Panc1 (cell line): ENCODE measurements around the gene LRRFIP2. TPM values are rescaled to one million over a fixed set of nuclear protein-coding genes. Genes with fewer than 3 reads are reported as not detected.

Experiments used
- ATAC-seq: fragments of 200-7000 bp; cut with Tn5 transposase; 2 replicates; pipeline ENCODE4 v1.9.1; 2020; ENCODE audit warnings: mild to moderate bottlenecking, moderate library complexity
- BruUV-seq: library from RNA; stranded (reverse); fragments of 400-500 nt; replicated peaks from 2 replicates; lab custom pipeline; 2021; lab: Mats Ljungman, UMichigan
- CTCF ChIA-PET: fragments of 300-600 bp; sonication (Branson Sonifier 250); formaldehyde crosslinking; loops from one replicate; lab custom pipeline; 2022; ENCODE audit warnings: antibody characterized with exemption; lab: Charles Lee
- POLR2A ChIA-PET: fragments of 300-600 bp; sonication (Branson Sonifier 250); formaldehyde crosslinking; loops from one replicate; lab custom pipeline; 2022; ENCODE audit warnings: antibody characterized with exemption; lab: Charles Lee
- DNase-seq: peaks from one replicate; pipeline ENCODE4 v3.0.0-alpha.2; 2010; ENCODE audit warnings: low read depth, low spot score
- H3K27ac ChIP-seq: 2 replicates; pipeline ENCODE4 v1.5.1; 2011; ENCODE audit warnings: mild to moderate bottlenecking, low read length, inconsistent platforms
- H3K27me3 ChIP-seq: fragments of 200-500 bp; sonication (Bioruptor generic); 2 replicates; pipeline ENCODE4 v1.6.0; 2014; ENCODE audit warnings: low read length, inconsistent platforms; ENCODE audit not compliant: control insufficient read depth, insufficient read depth
- H3K36me3 ChIP-seq: fragments of 200-500 bp; sonication (Bioruptor generic); 2 replicates; pipeline ENCODE4 v1.5.1; 2014; ENCODE audit warnings: inconsistent platforms, mild to moderate bottlenecking, low read length, moderate library complexity; ENCODE audit not compliant: control insufficient read depth, insufficient read depth
- H3K4me1 ChIP-seq: 2 replicates; pipeline ENCODE4 v1.5.1; 2011; ENCODE audit warnings: inconsistent platforms, mild to moderate bottlenecking, low read length, moderate library complexity; ENCODE audit not compliant: control insufficient read depth, insufficient read depth
- H3K4me3 ChIP-seq, 2 experiments: 2 replicates each; pipeline ENCODE4 v1.5.1; 2011 to 2012; ENCODE audit warnings: low read depth in 2 of 2, low read length in 2 of 2, mild to moderate bottlenecking in 2 of 2, inconsistent platforms in 1 of 2, moderate library complexity in 1 of 2
- H3K9me3 ChIP-seq: fragments of 200-500 bp; sonication (Bioruptor generic); 2 replicates; pipeline ENCODE4 v1.5.1; 2014; ENCODE audit warnings: low read depth, mild to moderate bottlenecking, inconsistent platforms, low read length, moderate library complexity; ENCODE audit not compliant: control insufficient read depth, insufficient read depth
- POLR2AphosphoS5 ChIP-seq: IDR thresholded peaks from 2 replicates; pipeline ENCODE4 v1.6.1; 2012; ENCODE audit warnings: mild to moderate bottlenecking, low read depth, low read length, moderate library complexity
- SIN3A ChIP-seq: IDR thresholded peaks from 2 replicates; pipeline ENCODE4 v1.6.1; 2012; ENCODE audit warnings: low read depth, mild to moderate bottlenecking, low read length, moderate library complexity, borderline replicate concordance; ENCODE audit not compliant: insufficient read depth
- TCF7L2 ChIP-seq: IDR thresholded peaks from 2 replicates; pipeline ENCODE4 v1.6.1; 2011; ENCODE audit warnings: mild to moderate bottlenecking, low read depth, low read length, inconsistent platforms
- in situ Hi-C: cut with HindIII; loops from 2 replicates; pipeline ENCODE4 v1.10.0; 2016; ENCODE audit warnings: low sequenced_read_pairs, low pct_unique_long_range_greater_than_20kb
- intact Hi-C: fragments of 100-400 bp; cut with micrococcal nuclease; formaldehyde crosslinking; loops from one replicate; pipeline ENCODE4 v1.10.0; 2022; ENCODE audit not compliant: unreplicated experiment
- total RNA-seq: library from RNA; stranded (reverse); gene quantifications from one replicate; pipeline ENCODE4 v1.2.1, GENCODE V29; 2021; ENCODE audit not compliant: unreplicated experiment
- TF ChIP-seq, protein P1 (sequence below), 2 experiments: IDR thresholded peaks; 2 replicates each; pipeline ENCODE4 v1.6.1; 2011 to 2012; ENCODE audit warnings: low read depth in 2 of 2, control low read depth in 1 of 2, low read length in 1 of 2, mild to moderate bottlenecking in 1 of 2, moderate library complexity in 1 of 2; ENCODE audit not compliant: insufficient read depth in 1 of 2
- TF ChIP-seq, protein P2 (sequence below): fragments of 450-650 bp; IDR thresholded peaks from 2 replicates; pipeline ENCODE4 v1.5.1; 2017; ENCODE audit warnings: mild to moderate bottlenecking

The LRRFIP2 gene
- total RNA-seq, 1 experiment from 2014 or later, result 32.3 TPM

DNA sequence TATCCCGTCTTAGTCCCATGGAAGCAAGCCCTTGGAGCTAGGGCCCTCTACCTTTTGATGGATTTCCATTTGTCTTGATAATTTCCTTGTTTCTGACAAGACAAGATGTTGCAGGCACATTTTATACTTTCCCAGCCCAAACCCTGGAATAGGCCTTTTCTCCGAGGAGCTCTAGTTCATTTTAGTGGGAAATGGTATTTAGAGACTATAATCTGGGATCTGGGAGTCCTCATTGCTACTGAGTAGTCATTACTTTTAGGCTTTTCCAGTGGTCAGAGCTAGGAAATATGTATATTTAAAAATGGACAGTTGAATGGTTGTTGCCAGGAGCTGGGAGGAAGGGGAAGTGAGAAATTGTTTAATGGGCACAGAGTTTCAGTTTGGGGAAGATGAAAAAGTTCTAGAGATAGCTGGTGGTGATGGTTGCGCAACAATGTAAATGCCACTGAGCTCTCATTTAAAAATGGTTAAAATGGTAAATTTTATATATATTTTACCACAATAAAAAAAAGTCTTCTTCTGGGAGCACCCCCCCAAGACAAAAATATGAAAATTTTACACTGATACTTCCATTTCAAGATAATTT is 149.5 kb downstream of the LRRFIP2 start:
- H3K27me3 ChIP-seq, result no peaks in the 10 kb centered on the region
- POLR2A ChIA-PET, result no interaction called here
- no peaks in the 10 kb centered on the region for H3K9me3 ChIP-seq
- in situ Hi-C loops (no loop called here), intact Hi-C loops (no loop called here)
- no peak for TF ChIP-seq TCF7L2
- TF ChIP-seq, protein P1, sequence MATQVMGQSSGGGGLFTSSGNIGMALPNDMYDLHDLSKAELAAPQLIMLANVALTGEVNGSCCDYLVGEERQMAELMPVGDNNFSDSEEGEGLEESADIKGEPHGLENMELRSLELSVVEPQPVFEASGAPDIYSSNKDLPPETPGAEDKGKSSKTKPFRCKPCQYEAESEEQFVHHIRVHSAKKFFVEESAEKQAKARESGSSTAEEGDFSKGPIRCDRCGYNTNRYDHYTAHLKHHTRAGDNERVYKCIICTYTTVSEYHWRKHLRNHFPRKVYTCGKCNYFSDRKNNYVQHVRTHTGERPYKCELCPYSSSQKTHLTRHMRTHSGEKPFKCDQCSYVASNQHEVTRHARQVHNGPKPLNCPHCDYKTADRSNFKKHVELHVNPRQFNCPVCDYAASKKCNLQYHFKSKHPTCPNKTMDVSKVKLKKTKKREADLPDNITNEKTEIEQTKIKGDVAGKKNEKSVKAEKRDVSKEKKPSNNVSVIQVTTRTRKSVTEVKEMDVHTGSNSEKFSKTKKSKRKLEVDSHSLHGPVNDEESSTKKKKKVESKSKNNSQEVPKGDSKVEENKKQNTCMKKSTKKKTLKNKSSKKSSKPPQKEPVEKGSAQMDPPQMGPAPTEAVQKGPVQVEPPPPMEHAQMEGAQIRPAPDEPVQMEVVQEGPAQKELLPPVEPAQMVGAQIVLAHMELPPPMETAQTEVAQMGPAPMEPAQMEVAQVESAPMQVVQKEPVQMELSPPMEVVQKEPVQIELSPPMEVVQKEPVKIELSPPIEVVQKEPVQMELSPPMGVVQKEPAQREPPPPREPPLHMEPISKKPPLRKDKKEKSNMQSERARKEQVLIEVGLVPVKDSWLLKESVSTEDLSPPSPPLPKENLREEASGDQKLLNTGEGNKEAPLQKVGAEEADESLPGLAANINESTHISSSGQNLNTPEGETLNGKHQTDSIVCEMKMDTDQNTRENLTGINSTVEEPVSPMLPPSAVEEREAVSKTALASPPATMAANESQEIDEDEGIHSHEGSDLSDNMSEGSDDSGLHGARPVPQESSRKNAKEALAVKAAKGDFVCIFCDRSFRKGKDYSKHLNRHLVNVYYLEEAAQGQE (IDR thresholded peaks at IDR 0.05; ENCODE audit: insufficient read depth in 1 of 2, low read depth in 2 of 2, low read length in 1 of 2), result no peak
- TF ChIP-seq SIN3A, result no peak
- TF ChIP-seq, protein P2, sequence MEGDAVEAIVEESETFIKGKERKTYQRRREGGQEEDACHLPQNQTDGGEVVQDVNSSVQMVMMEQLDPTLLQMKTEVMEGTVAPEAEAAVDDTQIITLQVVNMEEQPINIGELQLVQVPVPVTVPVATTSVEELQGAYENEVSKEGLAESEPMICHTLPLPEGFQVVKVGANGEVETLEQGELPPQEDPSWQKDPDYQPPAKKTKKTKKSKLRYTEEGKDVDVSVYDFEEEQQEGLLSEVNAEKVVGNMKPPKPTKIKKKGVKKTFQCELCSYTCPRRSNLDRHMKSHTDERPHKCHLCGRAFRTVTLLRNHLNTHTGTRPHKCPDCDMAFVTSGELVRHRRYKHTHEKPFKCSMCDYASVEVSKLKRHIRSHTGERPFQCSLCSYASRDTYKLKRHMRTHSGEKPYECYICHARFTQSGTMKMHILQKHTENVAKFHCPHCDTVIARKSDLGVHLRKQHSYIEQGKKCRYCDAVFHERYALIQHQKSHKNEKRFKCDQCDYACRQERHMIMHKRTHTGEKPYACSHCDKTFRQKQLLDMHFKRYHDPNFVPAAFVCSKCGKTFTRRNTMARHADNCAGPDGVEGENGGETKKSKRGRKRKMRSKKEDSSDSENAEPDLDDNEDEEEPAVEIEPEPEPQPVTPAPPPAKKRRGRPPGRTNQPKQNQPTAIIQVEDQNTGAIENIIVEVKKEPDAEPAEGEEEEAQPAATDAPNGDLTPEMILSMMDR, result no peak
- no peak for TF ChIP-seq POLR2AphosphoS5
- DNase-seq (no peak), ATAC-seq (no peak)
- no peak overlapping the region for H3K4me3 ChIP-seq
- BruUV-seq, result no TSS peak
- H3K36me3 ChIP-seq, result peaks cover 14% of the 10 kb centered on the region
- H3K4me1 ChIP-seq, result no peaks in the 10 kb centered on the region
- CTCF ChIA-PET, result no interaction called here
- H3K27ac ChIP-seq, result no peak overlapping the region

DNA sequence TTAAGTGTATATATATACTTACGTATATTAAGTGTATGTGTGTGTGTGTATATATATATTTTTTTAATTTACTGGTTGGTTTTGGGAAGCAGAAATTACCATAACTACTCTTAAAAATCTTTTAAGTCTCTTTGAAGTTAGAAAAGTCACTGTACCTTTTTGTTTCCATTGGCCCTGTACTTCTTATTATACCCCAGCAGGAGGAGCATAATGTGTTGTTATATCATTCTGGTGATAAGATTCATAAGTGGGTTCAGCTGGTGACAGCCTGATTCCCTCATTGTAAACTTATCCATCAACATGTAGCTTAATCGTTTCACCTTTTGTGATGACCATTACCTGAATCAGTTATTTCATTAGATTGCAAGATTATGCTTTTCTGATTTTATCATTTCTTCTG is 150.3 kb downstream of the LRRFIP2 start:
- ChIA-PET CTCF (no interaction called here), POLR2A (no interaction called here)
- Histone ChIP-seq H3K4me3 (no peak overlapping the region), H3K27ac (no peak overlapping the region), H3K36me3 (peaks cover 13% of the 10 kb centered on the region), H3K27me3 (no peaks in the 10 kb centered on the region), H3K9me3 (no peaks in the 10 kb centered on the region), H3K4me1 (no peaks in the 10 kb centered on the region)
- no peak for ATAC-seq
- no TSS peak for BruUV-seq
- in situ Hi-C loops (no loop called here), intact Hi-C loops (no loop called here)
- no peak for DNase-seq
- TF ChIP-seq SIN3A, result no peak
- no peak for TF ChIP-seq TCF7L2
- TF ChIP-seq POLR2AphosphoS5, result no peak
- TF ChIP-seq, protein P1 (IDR thresholded peaks at IDR 0.05; ENCODE audit: insufficient read depth in 1 of 2, low read depth in 2 of 2, low read length in 1 of 2), result no peak
- TF ChIP-seq, protein P2, result no peak
